MM.1S (cell line): ENCODE measurements around the gene GINM1.

Experiments used
- DNase-seq: peaks from one replicate; pipeline ENCODE4 v3.0.0-alpha.2; 2015
- H2AFZ ChIP-seq: fragments of 300-600 bp; sonication (generic); 2 replicates; pipeline ENCODE4 v1.6.0; 2016; ENCODE audit warnings: antibody characterized with exemption, low read length
- H3F3A ChIP-seq: fragments of 300-600 bp; sonication (generic); 2 replicates; pipeline ENCODE4 v1.6.1; 2016; ENCODE audit warnings: mild to moderate bottlenecking, antibody characterized with exemption, low read length, moderate library complexity, mixed read lengths; ENCODE audit not compliant: insufficient read depth
- H3K27ac ChIP-seq: fragments of 300-600 bp; sonication (generic); 2 replicates; pipeline ENCODE4 v1.5.1; 2016; ENCODE audit warnings: mild to moderate bottlenecking, low read length
- H3K27me3 ChIP-seq: fragments of 300-600 bp; sonication (generic); replicated peaks from 2 replicates; pipeline ENCODE4 v1.6.0; 2016; ENCODE audit warnings: low read length; ENCODE audit not compliant: insufficient read depth
- H3K36me3 ChIP-seq: fragments of 300-600 bp; sonication (generic); replicated peaks from 2 replicates; pipeline ENCODE4 v1.6.1; 2016; ENCODE audit warnings: mild to moderate bottlenecking, low read length, mixed read lengths; ENCODE audit not compliant: insufficient read depth
- H3K4me1 ChIP-seq: fragments of 300-600 bp; sonication (generic); 2 replicates; pipeline ENCODE4 v1.6.1; 2016; ENCODE audit warnings: low read length, mixed read lengths
- H3K4me2 ChIP-seq: fragments of 300-600 bp; sonication (generic); 2 replicates; pipeline ENCODE4 v1.6.0; 2016; ENCODE audit warnings: low read depth, low read length
- H3K4me3 ChIP-seq: fragments of 300-600 bp; sonication (generic); 2 replicates; pipeline ENCODE4 v1.5.1; 2016; ENCODE audit warnings: low read length, mixed read lengths
- H3K79me2 ChIP-seq: fragments of 300-600 bp; sonication (generic); 2 replicates; pipeline ENCODE4 v1.6.1; 2016; ENCODE audit warnings: mixed run types, low read length, mixed read lengths
- H3K9ac ChIP-seq: fragments of 300-600 bp; sonication (generic); 2 replicates; pipeline ENCODE4 v1.6.1; 2016; ENCODE audit warnings: low read length, mixed read lengths
- H3K9me2 ChIP-seq: fragments of 300-600 bp; sonication (generic); replicated peaks from 2 replicates; pipeline ENCODE4 v1.6.1; 2016; ENCODE audit warnings: mild to moderate bottlenecking, low read length, mixed read lengths; ENCODE audit not compliant: insufficient read depth
- H3K9me3 ChIP-seq: fragments of 300-600 bp; sonication (generic); replicated peaks from 2 replicates; pipeline ENCODE4 v1.6.1; 2016; ENCODE audit warnings: mild to moderate bottlenecking, low read length, mixed read lengths; ENCODE audit not compliant: insufficient read depth
- H4K20me1 ChIP-seq: fragments of 300-600 bp; sonication (generic); 2 replicates; pipeline ENCODE4 v1.6.1; 2016; ENCODE audit warnings: mild to moderate bottlenecking, low read length, moderate library complexity, mixed read lengths; ENCODE audit not compliant: insufficient read depth
- CTCF ChIP-seq: fragments of 300-600 bp; sonication (generic); IDR thresholded peaks from 2 replicates; pipeline ENCODE4 v1.5.1; 2016; ENCODE audit warnings: antibody characterized with exemption, low read length, mixed read lengths
- EZH2 ChIP-seq: fragments of 300-600 bp; sonication (generic); optimal IDR thresholded peaks from 2 replicates; pipeline ENCODE3; 2017; ENCODE audit warnings: low read depth, mild to moderate bottlenecking, antibody characterized with exemption, low read length, mixed read lengths
- EZH2phosphoT487 ChIP-seq: fragments of 300-600 bp; sonication (generic); IDR thresholded peaks from 2 replicates; pipeline ENCODE4 v1.6.1; 2018; ENCODE audit warnings: antibody characterized with exemption, low read length

The GINM1 gene

DNA sequence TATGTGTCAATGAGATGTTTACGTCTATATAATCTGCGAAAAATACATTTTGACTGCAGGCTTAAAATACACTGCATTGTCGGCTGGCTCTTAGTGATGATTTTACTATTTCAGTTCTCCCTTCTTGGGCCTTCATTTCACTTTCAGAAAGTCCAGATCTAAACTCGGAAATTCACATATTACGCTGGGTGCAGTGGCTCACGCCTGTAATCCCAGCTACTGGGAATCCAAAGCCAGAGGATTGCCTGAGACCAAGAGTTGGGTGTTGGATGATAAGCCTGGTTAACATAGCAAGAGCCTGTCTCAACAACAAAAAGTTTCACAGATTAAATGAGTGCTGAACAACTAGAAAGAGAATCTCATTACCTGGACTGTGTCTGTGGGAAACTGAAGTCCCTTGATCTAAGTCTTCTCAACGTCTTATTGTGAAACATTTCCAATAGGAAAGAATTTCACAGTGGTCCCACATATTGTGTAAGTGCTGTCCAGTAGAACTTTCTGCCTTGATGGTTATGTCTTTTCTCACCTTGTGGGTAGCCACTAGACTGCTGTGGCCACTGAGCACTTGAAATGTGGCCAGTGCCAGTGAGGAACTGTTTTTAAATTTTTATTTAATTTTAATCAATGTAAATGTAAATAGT is 1.9 kb downstream of the GINM1 start:
- Histone ChIP-seq H2AFZ (no peak overlapping the region), H3K27me3 (peaks cover 16% of the 10 kb centered on the region), H3K4me3 (no peak overlapping the region), H3K9me2 (no peaks in the 10 kb centered on the region), H3K4me2 (no peak overlapping the region), H4K20me1 (no peaks in the 10 kb centered on the region), H3K36me3 (no peaks in the 10 kb centered on the region), H3K9me3 (no peaks in the 10 kb centered on the region), H3K79me2 (peaks cover 24% of the 10 kb centered on the region), H3F3A (no peaks in the 10 kb centered on the region; the same call in 1 of the 2 replicates), H3K4me1 (peaks cover 6% of the 10 kb centered on the region; the same call in 1 of the 2 replicates), H3K27ac (no peak overlapping the region), H3K9ac (no peak overlapping the region)
- DNase-seq, result no peak
- TF ChIP-seq EZH2phosphoT487, result no peak
- TF ChIP-seq CTCF, result no peak
- TF ChIP-seq EZH2, result no peak

DNA sequence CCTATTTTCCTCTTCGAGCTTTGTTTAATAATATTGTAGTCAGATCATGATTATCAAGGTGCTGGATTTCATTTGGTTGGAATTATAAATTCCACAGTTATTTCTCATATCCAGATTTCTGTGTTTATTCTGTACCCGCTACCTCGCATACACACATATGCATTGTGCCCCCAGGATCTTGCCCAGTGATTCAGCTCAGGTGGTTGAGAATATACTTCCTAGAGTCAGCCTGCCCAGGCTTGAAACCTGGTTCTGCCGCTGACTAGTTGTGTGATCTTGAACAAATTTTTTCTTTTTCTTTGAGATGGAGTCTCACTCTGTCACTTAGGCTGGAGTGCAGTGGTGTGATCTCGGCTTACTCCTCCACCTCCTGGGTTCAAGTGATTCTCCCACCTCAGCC is 14.7 kb downstream of the GINM1 start:
- Histone ChIP-seq H3K27ac (no peak overlapping the region), H3F3A (no peaks in the 10 kb centered on the region), H3K4me3 (no peak overlapping the region), H3K9me2 (no peaks in the 10 kb centered on the region), H3K9me3 (no peaks in the 10 kb centered on the region), H3K36me3 (no peaks in the 10 kb centered on the region), H4K20me1 (no peaks in the 10 kb centered on the region), H3K4me2 (no peak overlapping the region), H2AFZ (no peak overlapping the region), H3K9ac (no peak overlapping the region), H3K4me1 (no peaks in the 10 kb centered on the region), H3K79me2 (no peaks in the 10 kb centered on the region), H3K27me3 (no peaks in the 10 kb centered on the region)
- no peak for DNase-seq
- TF ChIP-seq EZH2, result no peak
- no peak for TF ChIP-seq CTCF
- no peak for TF ChIP-seq EZH2phosphoT487

GRCh38 chr6:149581349-149581748 is 15.2 kb downstream of the GINM1 start:
- Histone ChIP-seq H3K79me2 (no peaks in the 10 kb centered on the region), H2AFZ (no peak overlapping the region), H3K36me3 (no peaks in the 10 kb centered on the region), H3K4me3 (no peak overlapping the region), H3K9ac (no peak overlapping the region), H3K9me2 (no peaks in the 10 kb centered on the region), H3K4me1 (no peaks in the 10 kb centered on the region), H3K27me3 (no peaks in the 10 kb centered on the region), H3F3A (no peaks in the 10 kb centered on the region), H3K4me2 (no peak overlapping the region), H4K20me1 (no peaks in the 10 kb centered on the region), H3K9me3 (no peaks in the 10 kb centered on the region), H3K27ac (no peak overlapping the region)
- TF ChIP-seq CTCF (no peak), EZH2phosphoT487 (no peak), EZH2 (no peak)
- no peak for DNase-seq
